ENCODE results near the gene ANO8.

ANO8 gene

DNA sequence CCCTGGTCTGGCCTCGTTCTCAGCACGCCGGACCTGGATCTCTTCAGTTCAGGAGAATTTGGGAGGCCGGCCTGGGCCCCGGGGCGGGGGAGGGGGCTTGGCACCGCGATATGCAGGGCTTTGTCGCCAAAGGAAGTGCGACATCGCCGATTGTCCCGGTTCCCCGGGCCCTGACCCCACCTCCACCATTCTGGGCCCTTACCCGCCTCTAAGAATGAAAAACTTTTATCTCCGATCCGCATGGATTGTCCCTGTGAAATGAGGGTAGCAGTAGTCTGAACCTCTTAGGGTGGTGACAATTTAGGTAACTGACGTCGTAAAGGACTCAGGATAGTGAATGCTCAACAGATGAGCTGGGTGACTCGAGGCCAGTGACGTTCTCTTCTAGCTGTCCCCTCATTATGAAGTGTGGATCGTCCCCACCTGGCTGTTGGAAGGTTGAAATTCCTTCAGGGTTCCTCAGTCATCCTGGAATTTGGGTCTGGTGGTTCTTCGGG is 24.6 kb downstream of the ANO8 start:
- Histone ChIP-seq H3K36me3 (peaks cover 17% of the 10 kb centered on the region), H3K9me3 (ENCODE audit: severe bottlenecking) (no peaks in the 10 kb centered on the region), H3K27me3 (ENCODE audit: insufficient read depth, low read depth, severe bottlenecking) (no peaks in the 10 kb centered on the region), H3K4me3 (ENCODE audit: low read depth, low read length) (peak overlapping the region; percentile 97), H3K27ac (peak overlapping the region; percentile 78)
- no peak for DNase-seq
- TF ChIP-seq CTCF (IDR thresholded peaks at IDR 0.05; ENCODE audit: low read depth, low read length), result no peak

DNA sequence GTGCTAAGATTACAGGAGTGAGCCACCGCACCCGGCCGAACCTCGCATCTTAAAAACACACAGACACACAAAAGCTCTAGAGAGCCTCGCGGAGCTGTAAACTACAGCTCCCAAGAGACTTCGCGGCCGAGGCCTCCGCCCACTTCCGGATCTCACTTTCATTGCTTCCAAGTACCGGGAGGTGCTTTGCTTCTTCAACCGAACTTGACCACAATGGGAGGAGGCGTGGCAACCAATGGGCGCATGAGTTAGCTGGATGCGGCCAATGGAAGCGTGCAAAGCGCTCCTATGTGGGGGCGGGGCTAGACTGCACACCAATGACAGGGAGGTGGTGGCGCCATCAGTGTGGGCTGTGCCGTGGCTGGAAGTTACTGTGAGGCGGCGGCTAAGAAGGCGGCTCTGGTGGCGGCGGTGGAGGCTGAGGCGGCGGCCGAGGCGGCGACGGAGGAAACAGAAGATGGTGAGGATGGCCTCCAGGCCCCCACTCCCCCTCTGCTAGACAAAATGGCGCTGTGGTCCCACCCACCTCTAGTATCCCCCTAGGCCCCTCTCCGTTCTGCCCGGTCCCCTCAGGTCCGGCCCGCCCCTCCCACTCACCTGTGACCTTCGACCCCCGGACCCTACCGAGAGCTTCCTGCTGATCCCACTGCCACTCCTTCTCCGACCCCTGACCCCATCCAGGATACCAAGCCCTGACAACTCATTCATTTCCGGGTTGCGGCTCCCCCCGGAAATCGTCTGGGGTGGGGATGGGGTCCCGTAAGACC is 25.3 kb downstream of the ANO8 start, which contains the start of gene DDA1:
DDA1 (plus strand) TSS at position 366 of the 767 bp plus-strand sequence; CDS start at position 458, 92 bp downstream.
- no peaks in the 10 kb centered on the region for H3K9me3 ChIP-seq (ENCODE audit: severe bottlenecking)
- H3K27ac ChIP-seq, result peak within 1 kb of the TSS; percentile 78
- peak within 1 kb of the TSS; percentile 97 for H3K4me3 ChIP-seq (ENCODE audit: low read depth, low read length)
- peaks cover 13% of the 10 kb centered on the region for H3K36me3 ChIP-seq
- peak; percentile 100 for DNase-seq
- no peak for TF ChIP-seq CTCF (IDR thresholded peaks at IDR 0.05; ENCODE audit: low read depth, low read length)
- no peaks in the 10 kb centered on the region for H3K27me3 ChIP-seq (ENCODE audit: insufficient read depth, low read depth, severe bottlenecking)

DNA sequence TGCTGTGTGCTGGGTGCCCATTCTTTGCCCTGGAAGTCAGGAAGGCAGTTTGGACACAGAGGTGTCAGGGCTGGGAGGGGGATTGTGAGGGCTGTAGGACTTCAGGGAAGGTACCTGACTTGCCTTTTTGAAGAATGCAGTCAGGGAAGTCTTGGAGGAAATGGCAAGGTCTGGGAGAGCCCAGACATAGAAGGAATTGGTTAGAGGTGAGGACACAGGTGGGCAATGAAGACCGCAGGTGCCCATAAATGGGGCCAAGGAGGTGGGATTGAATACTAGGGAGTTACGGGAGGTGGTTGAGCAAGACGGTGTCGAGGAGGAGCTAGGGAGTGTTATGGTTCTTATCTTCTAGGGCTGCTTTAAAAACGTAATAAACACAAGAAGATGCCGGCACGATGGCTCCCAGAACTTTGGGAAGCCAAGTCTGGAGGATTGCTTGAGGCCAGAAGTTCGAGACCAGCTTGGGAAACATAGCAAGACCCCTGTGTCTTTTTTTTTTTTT is 26.7 kb downstream of the ANO8 start:
- Histone ChIP-seq H3K36me3 (peaks cover 7% of the 10 kb centered on the region), H3K27ac (no peak overlapping the region), H3K9me3 (ENCODE audit: severe bottlenecking) (no peaks in the 10 kb centered on the region), H3K4me3 (ENCODE audit: low read depth, low read length) (no peak overlapping the region), H3K27me3 (ENCODE audit: insufficient read depth, low read depth, severe bottlenecking) (no peaks in the 10 kb centered on the region)
- TF ChIP-seq CTCF (IDR thresholded peaks at IDR 0.05; ENCODE audit: low read depth, low read length), result no peak
- no peak for DNase-seq

DNA sequence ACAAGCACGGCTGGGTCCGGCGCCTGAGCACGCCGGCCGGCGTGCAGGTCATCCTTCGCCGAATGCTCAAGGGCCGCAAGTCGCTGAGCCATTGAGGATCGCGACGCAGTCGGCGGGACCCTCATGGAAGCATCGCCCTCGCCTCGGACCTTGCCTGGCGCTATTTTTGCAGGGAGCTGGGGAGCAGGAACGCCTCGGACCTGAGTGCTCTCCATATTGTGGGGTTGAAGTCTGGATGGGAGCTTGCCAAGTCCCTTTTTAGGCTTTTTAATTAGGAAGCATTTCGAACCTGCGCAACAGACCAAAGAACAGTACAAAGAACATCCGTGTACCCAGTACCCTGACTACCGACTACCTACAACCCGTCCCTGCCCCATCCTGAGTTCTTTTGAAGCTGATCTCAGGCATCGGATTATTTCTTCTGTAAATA is 28.4 kb downstream of the ANO8 start:
- H3K36me3 ChIP-seq, result no peaks in the 10 kb centered on the region; the same call in none of the 2 replicates
- no peak for DNase-seq
- TF ChIP-seq CTCF (IDR thresholded peaks at IDR 0.05; ENCODE audit: low read depth, low read length), result no peak
- no peaks in the 10 kb centered on the region for H3K9me3 ChIP-seq (ENCODE audit: severe bottlenecking)
- H3K4me3 ChIP-seq (ENCODE audit: low read depth, low read length), result peak overlapping the region; percentile 85
- H3K27me3 ChIP-seq (ENCODE audit: insufficient read depth, low read depth, severe bottlenecking), result no peaks in the 10 kb centered on the region
- H3K27ac ChIP-seq, result peak overlapping the region; percentile 91

- H3K27me3 ChIP-seq (ENCODE audit: insufficient read depth, low read depth, severe bottlenecking), result no peaks in the 10 kb centered on the region
- TF ChIP-seq CTCF (IDR thresholded peaks at IDR 0.05; ENCODE audit: low read depth, low read length), result peak; percentile 87
- H3K9me3 ChIP-seq (ENCODE audit: severe bottlenecking), result no peaks in the 10 kb centered on the region
- H3K36me3 ChIP-seq, result peaks cover 4% of the 10 kb centered on the region
- DNase-seq, result peak; percentile 99
- H3K4me3 ChIP-seq (ENCODE audit: low read depth, low read length), result peak within 1 kb of the TSS; percentile 85
- H3K27ac ChIP-seq, result peak within 1 kb of the TSS; percentile 91
These were observed 29.0 kb downstream of the ANO8 start, which contains the start of gene MRPL34 for GRCh38 chr19:17305517-17306284. TSS of gene MRPL34 (plus strand) at chr19:17305872. CDS start at chr19:17305893, 21 bp downstream.

Measured in WERI-Rb-1 (cell line).